Osteocyte (in vitro differentiated cells): ENCODE results near the gene WTAP. TPM values are rescaled to one million over a fixed set of nuclear protein-coding genes. Genes with fewer than 3 reads are reported as not detected.
"Not testable (repeated sequence)": the region's sequence is repeated elsewhere in the genome, so short reads cannot be mapped to it uniquely, and the experiment has no call there.

ENCODE experiments used
- DNase-seq: peaks from one replicate; pipeline ENCODE4 v3.0.0; 2021; ENCODE audit warnings: mixed read lengths; ENCODE audit not compliant: unreplicated experiment; ENCODE audit errors: extremely low spot score
- H3K27ac Mint-ChIP-seq: one replicate; pipeline ENCODE4 v1.8.0; 2021; ENCODE audit warnings: mild to moderate bottlenecking, mixed read lengths; ENCODE audit not compliant: unreplicated experiment
- H3K27me3 Mint-ChIP-seq: one replicate; pipeline ENCODE4 v1.8.0; 2021; ENCODE audit warnings: mixed read lengths; ENCODE audit not compliant: unreplicated experiment
- H3K36me3 Mint-ChIP-seq: one replicate; pipeline ENCODE4 v1.8.0; 2021; ENCODE audit warnings: mixed read lengths; ENCODE audit not compliant: unreplicated experiment
- H3K4me1 Mint-ChIP-seq: one replicate; pipeline ENCODE4 v1.8.0; 2021; ENCODE audit warnings: mixed read lengths; ENCODE audit not compliant: unreplicated experiment
- H3K4me3 Mint-ChIP-seq: one replicate; pipeline ENCODE4 v1.8.0; 2021; ENCODE audit warnings: mild to moderate bottlenecking, moderate library complexity, mixed read lengths; ENCODE audit not compliant: unreplicated experiment
- H3K9me3 Mint-ChIP-seq: one replicate; pipeline ENCODE4 v1.8.0; 2021; ENCODE audit warnings: mixed read lengths; ENCODE audit not compliant: unreplicated experiment
- CTCF ChIP-seq: fragments of 200-600 bp; sonication (generic); IDR thresholded peaks from 2 replicates; pipeline ENCODE4 v1.5.0; 2021; ENCODE audit warnings: antibody characterized with exemption, mild to moderate bottlenecking, moderate library complexity
- total RNA-seq: library from RNA; stranded (reverse); gene quantifications from 2 replicates; pipeline ENCODE4 v1.2.1, GENCODE V29; 2021

The WTAP gene
- total RNA-seq, 1 donor from 2014 or later = 83.7 TPM

GRCh38 chr6:159693894-159694545 lies 33.3 kb upstream of the WTAP start:
- Mint-ChIP-seq H3K27me3 (no peaks in the 10 kb centered on the region), H3K27ac (peak overlapping the region; percentile 78), H3K4me1 (peaks cover 29% of the 10 kb centered on the region), H3K36me3 (peaks cover 2% of the 10 kb centered on the region), H3K9me3 (no peaks in the 10 kb centered on the region), H3K4me3 (peak overlapping the region; percentile 85)
- TF ChIP-seq CTCF = no peak
- DNase-seq = no peak

GRCh38 chr6:159695984-159696383 lies 31.3 kb upstream of the WTAP start:
- peaks cover 2% of the 10 kb centered on the region for H3K36me3 Mint-ChIP-seq
- no peaks in the 10 kb centered on the region for H3K9me3 Mint-ChIP-seq
- TF ChIP-seq CTCF = no peak
- H3K27me3 Mint-ChIP-seq = no peaks in the 10 kb centered on the region
- no peak overlapping the region for H3K27ac Mint-ChIP-seq
- no peak for DNase-seq
- no peak overlapping the region for H3K4me3 Mint-ChIP-seq
- H3K4me1 Mint-ChIP-seq = peaks cover 32% of the 10 kb centered on the region

GRCh38 chr6:159700970-159701369 lies 26.3 kb upstream of the WTAP start:
- Mint-ChIP-seq H3K36me3 (peaks cover 10% of the 10 kb centered on the region), H3K4me3 (no peak overlapping the region), H3K27me3 (no peaks in the 10 kb centered on the region), H3K4me1 (peaks cover 17% of the 10 kb centered on the region), H3K27ac (peak overlapping the region; percentile 88), H3K9me3 (peaks cover 8% of the 10 kb centered on the region)
- no peak for DNase-seq
- no peak for TF ChIP-seq CTCF

GRCh38 chr6:159701413-159701999 lies 25.8 kb upstream of the WTAP start:
- Mint-ChIP-seq H3K9me3 (peaks cover 8% of the 10 kb centered on the region), H3K27ac (peak overlapping the region; percentile 88), H3K4me1 (peaks cover 17% of the 10 kb centered on the region), H3K4me3 (no peak overlapping the region), H3K36me3 (peaks cover 10% of the 10 kb centered on the region), H3K27me3 (no peaks in the 10 kb centered on the region)
- no peak for TF ChIP-seq CTCF
- DNase-seq = no peak

- H3K9me3 Mint-ChIP-seq, DNase-seq, H3K27me3 Mint-ChIP-seq, H3K4me1 Mint-ChIP-seq, H3K27ac Mint-ChIP-seq, H3K4me3 Mint-ChIP-seq: not testable (repeated sequence)
- peaks cover 12% of the 10 kb centered on the region for H3K36me3 Mint-ChIP-seq
These were observed 16.7 kb upstream of the WTAP start for GRCh38 chr6:159710603-159711002.

- not testable (repeated sequence) for H3K36me3 Mint-ChIP-seq, H3K4me3 Mint-ChIP-seq, H3K27ac Mint-ChIP-seq, H3K4me1 Mint-ChIP-seq, H3K9me3 Mint-ChIP-seq, H3K27me3 Mint-ChIP-seq, DNase-seq
These were observed 14.9 kb upstream of the WTAP start for GRCh38 chr6:159712389-159712788.
